WI38 (cell line): ENCODE results near the gene KIF3B.

ENCODE experiments used
- H3K4me3 ChIP-seq: 2 replicates; pipeline ENCODE4 v1.5.1; 2011; ENCODE audit warnings: low read depth, mild to moderate bottlenecking, control low read depth, low read length
- TF ChIP-seq, protein P1 (sequence below): IDR thresholded peaks from 2 replicates; pipeline ENCODE4 v1.5.1; 2012; ENCODE audit warnings: low read depth, mild to moderate bottlenecking, control low read depth, low read length

Gene KIF3B

DNA sequence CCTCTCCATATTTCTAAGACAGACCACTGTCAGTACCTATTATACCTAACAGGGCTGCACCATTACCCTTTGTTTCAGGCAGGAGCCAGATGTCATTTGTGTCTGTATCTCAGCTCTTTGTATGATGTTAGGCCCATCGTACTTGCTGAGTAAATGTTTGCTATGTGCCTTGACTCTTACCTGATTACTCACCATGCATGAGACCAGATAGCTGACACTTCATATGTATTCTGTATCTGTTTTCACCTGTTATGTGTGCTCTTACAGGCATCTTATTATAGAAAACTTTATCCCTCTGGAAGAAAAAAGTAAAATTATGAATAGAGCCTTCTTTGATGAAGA lies 49.0 kb downstream of the KIF3B start:
- TF ChIP-seq, protein P1, sequence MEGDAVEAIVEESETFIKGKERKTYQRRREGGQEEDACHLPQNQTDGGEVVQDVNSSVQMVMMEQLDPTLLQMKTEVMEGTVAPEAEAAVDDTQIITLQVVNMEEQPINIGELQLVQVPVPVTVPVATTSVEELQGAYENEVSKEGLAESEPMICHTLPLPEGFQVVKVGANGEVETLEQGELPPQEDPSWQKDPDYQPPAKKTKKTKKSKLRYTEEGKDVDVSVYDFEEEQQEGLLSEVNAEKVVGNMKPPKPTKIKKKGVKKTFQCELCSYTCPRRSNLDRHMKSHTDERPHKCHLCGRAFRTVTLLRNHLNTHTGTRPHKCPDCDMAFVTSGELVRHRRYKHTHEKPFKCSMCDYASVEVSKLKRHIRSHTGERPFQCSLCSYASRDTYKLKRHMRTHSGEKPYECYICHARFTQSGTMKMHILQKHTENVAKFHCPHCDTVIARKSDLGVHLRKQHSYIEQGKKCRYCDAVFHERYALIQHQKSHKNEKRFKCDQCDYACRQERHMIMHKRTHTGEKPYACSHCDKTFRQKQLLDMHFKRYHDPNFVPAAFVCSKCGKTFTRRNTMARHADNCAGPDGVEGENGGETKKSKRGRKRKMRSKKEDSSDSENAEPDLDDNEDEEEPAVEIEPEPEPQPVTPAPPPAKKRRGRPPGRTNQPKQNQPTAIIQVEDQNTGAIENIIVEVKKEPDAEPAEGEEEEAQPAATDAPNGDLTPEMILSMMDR = no peak
- no peak overlapping the region for H3K4me3 ChIP-seq

- TF ChIP-seq, protein P1 = no peak
- H3K4me3 ChIP-seq = no peak overlapping the region
These were observed 49.7 kb downstream of the KIF3B start for GRCh38 chr20:32327087-32327681.

GRCh38 chr20:32329817-32330554 lies 52.5 kb downstream of the KIF3B start:
- TF ChIP-seq, protein P1 = no peak
- H3K4me3 ChIP-seq = no peak overlapping the region

- no peak overlapping the region for H3K4me3 ChIP-seq
- TF ChIP-seq, protein P1 = no peak
These were observed 53.1 kb downstream of the KIF3B start for GRCh38 chr20:32330555-32330897.

GRCh38 chr20:32332614-32333013 lies 55.2 kb downstream of the KIF3B start:
- TF ChIP-seq, protein P1 = no peak

GRCh38 chr20:32333181-32333987 lies 55.9 kb downstream of the KIF3B start:
- no peak overlapping the region for H3K4me3 ChIP-seq
- TF ChIP-seq, protein P1 = no peak

More at GRCh38 chr20:32332614-32333013, 55.2 kb downstream of the KIF3B start:
- no peak overlapping the region for H3K4me3 ChIP-seq
